ENCODE data around the gene PLCH1. TPM values are rescaled to one million over a fixed set of nuclear protein-coding genes. Genes with fewer than 3 reads are reported as not detected.

The PLCH1 gene
- total RNA-seq, 3 donors from 2014 or later = 4.2 to 13.2 (median 10.2) TPM

- no peak for TF ChIP-seq CTCF (IDR thresholded peaks at IDR 0.05)
- no peak overlapping the region for H3K4me3 ChIP-seq
- H3K9me3 ChIP-seq = no peaks in the 10 kb centered on the region
- ATAC-seq (no peak), DNase-seq (no peak)
- intact Hi-C loops (cut with DNase I, micrococcal nuclease) = no loop called here
- no peaks in the 10 kb centered on the region for H3K36me3 ChIP-seq (ENCODE audit: low read depth)
- no peaks in the 10 kb centered on the region for H3K4me1 ChIP-seq (ENCODE audit: low read depth)
These were observed 289.1 kb downstream of the PLCH1 start for GRCh38 chr3:155455765-155456164.

GRCh38 chr3:155453512-155453911, 291.4 kb downstream of the PLCH1 start:
- no peak overlapping the region for H3K4me3 ChIP-seq
- ATAC-seq (no peak), DNase-seq (no peak)
- no peak for TF ChIP-seq CTCF (IDR thresholded peaks at IDR 0.05)
- H3K4me1 ChIP-seq (ENCODE audit: low read depth) = no peaks in the 10 kb centered on the region
- intact Hi-C loops (cut with DNase I, micrococcal nuclease) = no loop called here
- H3K9me3 ChIP-seq = no peaks in the 10 kb centered on the region
- no peaks in the 10 kb centered on the region for H3K36me3 ChIP-seq (ENCODE audit: low read depth)

DNA sequence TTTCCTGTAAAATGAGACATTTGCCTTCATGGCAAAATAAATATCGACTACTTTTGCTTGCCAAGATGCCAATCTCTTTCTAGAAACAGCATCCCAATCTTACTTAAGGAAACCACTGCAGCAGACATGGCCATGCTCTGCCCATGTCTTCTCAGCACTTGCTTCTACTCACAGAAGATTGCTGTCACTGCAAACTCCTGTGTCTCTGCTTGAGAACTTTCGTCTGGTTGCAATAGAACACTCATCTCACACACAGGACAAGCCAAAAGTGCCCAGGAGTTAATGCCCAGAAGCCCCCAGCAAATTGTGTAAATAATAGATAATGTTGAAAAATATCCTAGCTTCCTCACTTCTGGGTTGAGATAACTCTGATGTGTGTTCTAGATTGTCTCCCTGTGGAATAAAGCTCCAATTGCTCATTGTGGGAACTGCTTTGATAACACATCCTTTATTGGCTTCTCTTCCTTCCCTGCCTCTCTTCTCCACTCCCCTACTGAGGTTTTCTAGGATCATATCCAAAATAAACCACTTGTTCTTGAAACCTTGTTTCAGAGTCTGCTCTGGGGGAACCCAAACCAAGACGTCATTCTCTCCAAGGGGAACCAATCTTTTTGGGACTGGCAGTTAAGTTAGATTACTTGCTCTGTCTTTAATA, 295.1 kb downstream of the PLCH1 start:
- no peaks in the 10 kb centered on the region for H3K9me3 ChIP-seq
- H3K36me3 ChIP-seq (ENCODE audit: low read depth) = no peaks in the 10 kb centered on the region
- H3K4me1 ChIP-seq (ENCODE audit: low read depth) = no peaks in the 10 kb centered on the region
- intact Hi-C loops (cut with DNase I, micrococcal nuclease) = no loop called here
- DNase-seq = no peak
- no peak for ATAC-seq
- no peak for TF ChIP-seq CTCF (IDR thresholded peaks at IDR 0.05)
- no peak overlapping the region for H3K4me3 ChIP-seq

GRCh38 chr3:155448531-155448930, 296.3 kb downstream of the PLCH1 start:
- ATAC-seq (no peak), DNase-seq (no peak)
- no peak for TF ChIP-seq CTCF (IDR thresholded peaks at IDR 0.05)

GRCh38 chr3:155446366-155446765, 298.5 kb downstream of the PLCH1 start:
- no peaks in the 10 kb centered on the region for H3K4me1 ChIP-seq (ENCODE audit: low read depth)
- H3K36me3 ChIP-seq (ENCODE audit: low read depth) = no peaks in the 10 kb centered on the region
- H3K9me3 ChIP-seq = no peaks in the 10 kb centered on the region
- no peak for DNase-seq
- TF ChIP-seq CTCF (IDR thresholded peaks at IDR 0.05) = no peak
- intact Hi-C loops (cut with DNase I, micrococcal nuclease) = no loop called here
- no peak overlapping the region for H3K4me3 ChIP-seq
- ATAC-seq = no peak

More at GRCh38 chr3:155448531-155448930, 296.3 kb downstream of the PLCH1 start:
- H3K36me3 ChIP-seq (ENCODE audit: low read depth) = no peaks in the 10 kb centered on the region
- no peaks in the 10 kb centered on the region for H3K9me3 ChIP-seq
- H3K4me1 ChIP-seq (ENCODE audit: low read depth) = no peaks in the 10 kb centered on the region
- H3K4me3 ChIP-seq = no peak overlapping the region
- intact Hi-C loops (cut with DNase I, micrococcal nuclease) = no loop called here

GRCh38 chr3:155444771-155445170, 300.1 kb downstream of the PLCH1 start:
- no peaks in the 10 kb centered on the region for H3K36me3 ChIP-seq (ENCODE audit: low read depth)
- H3K9me3 ChIP-seq = no peaks in the 10 kb centered on the region
- TF ChIP-seq CTCF (IDR thresholded peaks at IDR 0.05) = no peak
- no peak overlapping the region for H3K4me3 ChIP-seq
- DNase-seq (no peak), ATAC-seq (no peak)
- intact Hi-C loops (cut with DNase I, micrococcal nuclease) = no loop called here
- no peaks in the 10 kb centered on the region for H3K4me1 ChIP-seq (ENCODE audit: low read depth)

Data from mucosa of descending colon (tissue), 3 donors.